GM19023 (cell line): ENCODE results near the gene TANC1.
"Not testable (repeated sequence)": the region's sequence is repeated elsewhere in the genome, so short reads cannot be mapped to it uniquely, and the experiment has no call there.

ENCODE experiments used
- ATAC-seq: cut with Tn5 transposase; IDR thresholded peaks from one replicate; pipeline ENCODE4 v1.9.1; 2021; ENCODE audit warnings: mild to moderate bottlenecking, moderate library complexity; ENCODE audit not compliant: unreplicated experiment

Gene TANC1

GRCh38 chr2:159134979-159135378 is 166.5 kb downstream of the TANC1 start:
- no peak for ATAC-seq

- no peak for ATAC-seq
These were observed 168.0 kb downstream of the TANC1 start for GRCh38 chr2:159136391-159136790.

GRCh38 chr2:159137511-159138241 is 169.2 kb downstream of the TANC1 start:
- ATAC-seq: no peak

- no peak for ATAC-seq
These were observed 170.3 kb downstream of the TANC1 start for GRCh38 chr2:159138642-159139182.

DNA sequence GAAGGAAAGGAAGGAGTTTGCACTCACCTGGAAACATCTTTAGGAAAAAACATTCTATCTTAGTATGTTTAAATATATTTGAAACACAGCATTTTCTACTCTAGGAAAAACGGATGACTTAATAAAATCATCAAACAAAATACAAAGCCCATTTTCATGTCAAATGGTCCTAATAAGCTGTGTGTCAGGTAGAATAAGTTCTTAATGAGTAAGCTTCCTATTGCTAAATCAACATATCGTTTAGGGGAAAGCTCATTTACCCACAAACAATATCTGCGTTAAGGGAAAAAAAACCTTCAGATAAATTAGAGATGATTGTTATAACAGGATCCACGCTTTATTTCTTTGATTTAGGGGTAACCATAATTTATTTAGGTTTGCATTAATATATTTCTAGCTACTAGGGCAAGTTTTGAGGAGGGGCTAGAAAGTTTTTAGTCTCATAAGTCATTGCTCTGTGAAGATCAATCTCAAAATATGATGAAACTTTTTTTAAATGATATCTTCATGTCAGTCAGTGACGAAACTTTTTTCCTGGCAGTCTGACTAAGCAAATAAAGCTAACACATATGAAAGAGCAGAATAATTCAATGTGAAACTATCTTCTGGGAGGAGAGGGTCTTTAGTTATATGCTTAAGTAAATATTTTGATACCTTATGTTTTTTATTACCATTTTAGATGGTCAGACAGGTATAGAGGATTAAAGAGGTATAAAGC is 170.9 kb downstream of the TANC1 start:
- no peak for ATAC-seq

DNA sequence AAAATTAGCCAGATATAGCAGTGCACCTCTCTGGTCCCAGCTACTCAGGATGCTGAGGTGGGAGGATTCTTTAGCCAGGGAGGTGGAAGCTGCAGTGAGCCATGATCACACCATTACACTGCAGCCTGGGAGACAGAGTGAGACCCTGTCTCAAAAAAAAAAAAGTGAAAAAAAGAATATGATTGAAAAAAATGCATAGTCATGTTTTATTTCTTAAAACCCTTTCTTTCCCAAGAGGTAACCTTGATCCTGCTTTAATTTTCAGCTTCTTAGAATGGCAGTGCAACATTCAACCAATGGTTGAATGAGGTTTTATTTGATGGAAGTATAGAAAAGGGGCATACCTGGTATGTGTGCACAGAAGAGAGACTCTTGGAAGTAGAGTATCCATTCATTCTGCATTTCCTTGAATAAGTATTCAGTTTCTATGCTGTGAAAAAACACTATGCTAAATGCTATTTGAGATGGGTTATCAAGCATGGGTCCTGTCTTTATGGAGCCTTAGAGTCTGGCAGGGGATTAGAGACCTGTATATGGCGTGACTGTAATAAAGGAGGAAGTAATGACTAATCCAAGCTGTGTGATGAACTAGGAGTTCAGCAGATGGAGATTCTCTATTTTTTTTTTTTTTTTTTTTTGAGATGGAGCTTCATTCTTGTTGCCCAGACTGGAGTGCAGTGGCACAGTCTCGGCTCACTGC is 171.8 kb downstream of the TANC1 start:
- no peak for ATAC-seq

DNA sequence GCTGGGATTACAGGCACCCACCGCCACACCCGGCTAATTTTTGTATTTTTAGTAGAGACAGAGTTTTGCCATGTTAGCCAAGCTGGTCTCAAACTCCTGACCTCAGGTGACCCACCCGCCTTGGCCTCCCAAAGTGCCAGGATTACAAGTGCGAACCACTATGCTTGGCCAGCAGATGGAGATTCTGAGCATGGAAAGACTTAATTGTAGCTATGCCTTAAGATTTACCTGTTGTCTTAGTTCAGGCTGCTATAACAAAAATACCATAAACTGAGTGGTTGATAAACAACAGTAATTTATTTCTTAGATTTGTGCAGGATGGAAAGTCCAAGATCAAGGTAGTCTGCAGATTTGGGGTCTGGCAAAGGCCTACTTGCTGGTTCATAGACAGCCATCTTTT is 172.4 kb downstream of the TANC1 start:
- ATAC-seq: not testable (repeated sequence)

GRCh38 chr2:159144776-159145614 is 176.6 kb downstream of the TANC1 start:
- peak; percentile 68 for ATAC-seq

GRCh38 chr2:159145745-159146354 is 177.4 kb downstream of the TANC1 start:
- no peak for ATAC-seq

- ATAC-seq: no peak
These were observed 178.7 kb downstream of the TANC1 start for GRCh38 chr2:159146996-159147666.

DNA sequence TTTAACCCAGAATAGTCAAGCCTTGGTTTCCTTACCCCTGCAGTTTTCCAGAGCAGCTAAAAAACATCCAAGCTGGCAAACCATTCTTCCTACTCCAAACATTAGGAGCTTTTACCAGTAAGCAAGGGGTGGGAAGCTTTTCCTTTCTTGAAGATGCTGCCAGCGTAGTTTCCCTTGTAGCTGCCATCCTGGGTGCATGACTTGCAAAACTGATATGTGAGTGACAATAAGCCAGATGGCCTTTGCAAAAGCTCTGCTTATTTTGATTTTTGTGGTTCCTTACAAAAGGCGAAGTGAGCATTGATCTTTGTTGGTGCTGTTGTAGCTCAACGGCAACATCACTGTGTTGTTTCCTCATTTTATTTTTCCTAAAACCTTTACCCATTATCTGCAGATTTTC is 179.2 kb downstream of the TANC1 start:
- ATAC-seq: no peak

- ATAC-seq: no peak
These were observed 180.5 kb downstream of the TANC1 start for GRCh38 chr2:159148901-159149300.

DNA sequence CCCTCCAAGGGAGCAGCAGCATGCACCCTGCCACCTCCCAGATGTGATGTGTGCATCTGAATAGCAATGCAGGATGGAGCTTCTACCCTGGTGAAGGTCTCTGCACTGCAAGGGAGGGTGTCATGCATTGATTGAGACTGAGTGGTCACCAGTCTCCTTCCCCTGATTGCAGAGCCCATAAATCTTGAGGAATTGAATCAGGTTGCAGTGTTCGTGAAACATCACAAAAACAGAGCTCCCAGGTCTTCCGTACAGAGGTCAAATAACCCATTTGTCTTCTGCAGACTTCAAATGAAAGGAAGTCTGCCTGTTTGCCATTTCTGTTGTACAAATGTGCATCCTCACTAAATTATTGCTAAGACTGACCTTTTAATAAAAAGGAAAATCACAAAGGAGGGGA is 181.3 kb downstream of the TANC1 start:
- ATAC-seq: no peak

DNA sequence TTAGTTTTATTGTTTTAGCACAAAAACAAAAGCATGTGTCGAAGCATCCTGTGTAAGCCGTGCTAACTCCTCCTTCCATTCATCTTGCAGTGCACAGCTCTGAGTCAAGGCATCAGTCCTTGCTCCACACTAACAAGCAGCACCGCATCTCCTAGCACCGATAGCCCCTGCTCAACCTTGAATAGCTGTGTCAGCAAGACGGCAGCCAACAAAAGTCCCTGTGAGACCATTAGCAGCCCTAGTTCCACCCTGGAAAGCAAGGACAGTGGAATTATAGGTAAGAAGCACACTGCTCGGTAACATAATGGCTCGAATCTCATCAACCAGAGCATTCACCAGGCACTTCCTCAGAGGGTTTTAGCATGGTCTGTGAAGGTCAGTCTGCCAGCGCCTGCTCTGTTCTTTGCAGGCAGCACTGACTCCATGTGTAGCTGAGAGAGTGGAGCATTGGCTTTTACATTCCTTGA is 181.9 kb downstream of the TANC1 start:
- ATAC-seq: no peak

DNA sequence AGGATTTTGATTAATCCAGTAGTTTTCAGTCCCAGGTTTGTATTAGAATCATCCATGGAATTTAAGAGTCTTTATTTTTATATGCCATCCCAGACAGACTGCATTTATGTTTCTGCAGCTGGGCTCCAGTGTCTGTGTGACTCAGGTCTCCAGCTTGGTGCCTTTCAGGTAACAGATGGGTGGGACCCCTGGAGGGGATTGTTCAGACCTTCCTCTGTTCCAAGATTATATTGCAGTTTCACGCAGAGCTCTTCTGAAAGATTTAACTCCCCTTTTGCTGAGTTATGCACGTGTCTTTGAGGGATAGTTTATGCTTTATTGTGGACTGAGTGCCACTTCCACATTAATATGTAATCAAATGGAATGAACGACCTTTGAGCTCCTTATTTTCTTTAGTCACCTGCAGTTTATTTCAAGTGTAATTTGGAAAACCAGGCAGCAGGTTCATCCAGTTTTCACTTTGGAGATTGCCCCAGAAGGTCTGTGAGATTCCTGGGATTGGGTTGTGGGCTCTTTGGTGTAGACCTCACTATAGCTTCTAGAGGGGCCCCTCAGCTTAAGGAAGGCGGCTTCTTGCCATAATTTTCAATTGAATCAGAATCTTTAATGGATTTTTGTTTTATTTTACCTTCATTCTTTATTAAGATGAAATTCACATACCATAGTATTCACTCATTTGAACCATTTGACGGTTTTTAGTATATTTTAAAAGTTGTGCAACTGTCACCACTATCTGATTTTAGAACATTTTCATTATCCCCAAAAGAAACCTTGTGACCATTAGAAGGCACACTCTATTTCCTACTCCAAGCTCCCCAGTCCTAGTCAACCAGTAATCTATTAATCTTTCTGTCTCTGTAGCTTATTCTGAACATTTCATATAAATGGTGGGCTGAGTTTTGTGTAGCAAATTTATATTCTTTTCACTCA is 183.0 kb downstream of the TANC1 start:
- ATAC-seq: no peak

DNA sequence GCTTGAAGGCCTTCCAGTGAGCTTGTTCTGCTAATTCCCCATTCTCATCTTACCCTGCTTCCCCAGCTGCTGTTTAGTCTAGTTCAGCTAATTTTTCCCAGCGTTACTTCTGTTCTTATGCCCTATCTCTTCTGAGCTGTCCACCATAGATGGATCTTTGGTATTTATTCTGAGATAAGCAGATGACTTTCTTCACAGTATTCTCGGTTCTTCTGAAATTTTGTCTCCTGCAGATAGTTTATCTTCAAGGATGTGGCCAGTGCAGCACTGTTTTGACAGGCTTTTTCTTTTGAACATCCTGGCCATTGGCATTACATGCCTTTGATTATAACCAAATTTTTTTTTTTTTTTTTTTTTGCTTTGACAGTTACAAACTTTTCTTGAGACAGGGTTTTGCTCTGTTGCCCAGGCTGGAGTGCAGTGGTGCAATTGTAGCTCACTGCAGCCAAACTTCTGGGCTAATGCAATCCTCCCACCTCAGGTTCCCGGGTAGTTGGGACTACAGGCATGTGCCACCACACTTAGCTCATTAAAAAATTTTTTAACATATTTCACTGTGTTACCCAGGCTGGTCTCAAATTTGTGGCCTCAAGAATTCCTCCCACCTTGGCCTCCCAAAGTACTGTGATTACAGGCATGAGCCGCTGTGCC is 183.8 kb downstream of the TANC1 start:
- ATAC-seq: no peak

- no peak for ATAC-seq
These were observed 184.6 kb downstream of the TANC1 start for GRCh38 chr2:159153063-159153462.

DNA sequence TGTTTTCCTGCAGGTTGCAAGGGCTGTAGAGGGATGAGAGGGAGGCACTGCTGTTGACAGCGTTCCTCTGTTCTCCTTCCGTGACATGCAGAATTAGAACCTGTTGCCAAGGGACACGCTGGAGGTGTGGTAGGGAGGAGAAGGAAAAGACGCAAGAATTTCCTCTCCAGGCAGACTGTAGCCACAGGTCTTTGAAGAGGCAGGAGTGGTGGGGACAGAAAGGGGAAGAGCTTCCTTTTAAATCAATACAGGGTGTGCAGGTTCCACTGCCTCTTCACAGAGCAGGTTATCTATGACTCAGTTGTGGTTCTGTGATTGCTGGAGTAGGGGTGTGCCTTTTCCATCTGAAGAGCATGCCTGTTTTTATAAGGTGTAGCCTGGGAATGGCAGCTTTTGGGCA is 185.0 kb downstream of the TANC1 start:
- no peak for ATAC-seq
